HG03378 (cell line): ENCODE data around the gene FAM120B.

Experiments
- ATAC-seq: cut with Tn5 transposase; IDR thresholded peaks from one replicate; pipeline ENCODE4 v1.9.1; 2021; ENCODE audit warnings: mild to moderate bottlenecking, moderate library complexity; ENCODE audit not compliant: unreplicated experiment

The FAM120B gene

DNA sequence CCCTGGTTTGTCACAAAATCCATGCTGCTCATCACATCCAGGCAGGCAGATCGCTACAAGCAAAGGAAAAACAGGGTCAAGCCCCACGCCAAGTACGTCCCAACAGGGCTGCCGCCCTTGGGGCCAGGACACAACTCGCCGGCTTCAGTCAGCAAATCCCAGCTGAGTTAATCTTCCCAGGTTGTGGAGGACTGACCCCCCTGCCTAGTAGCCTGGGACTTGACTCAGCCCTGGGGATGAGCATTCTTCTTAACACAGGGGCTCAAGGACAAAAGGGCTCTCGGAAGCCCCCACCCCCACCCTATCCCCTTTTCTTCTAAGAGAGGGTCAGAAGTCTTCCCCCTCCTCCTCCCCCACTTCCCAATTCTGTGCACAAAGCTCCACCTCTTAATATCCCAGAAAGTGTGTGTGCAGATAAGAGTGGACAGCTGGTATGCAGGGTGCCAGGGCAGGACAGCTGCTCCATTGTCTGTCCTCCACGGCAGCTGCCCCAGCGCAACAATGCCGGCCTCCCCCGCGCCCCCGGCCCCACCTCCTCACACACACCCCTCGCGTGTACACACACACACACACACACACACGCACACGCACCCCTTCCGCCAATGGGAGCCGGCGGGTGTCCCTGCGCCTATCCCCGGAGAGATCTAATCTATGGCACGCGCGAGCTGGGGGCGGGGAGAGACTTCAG, 20.2 kb upstream of the FAM120B start:
- ATAC-seq = no peak

DNA sequence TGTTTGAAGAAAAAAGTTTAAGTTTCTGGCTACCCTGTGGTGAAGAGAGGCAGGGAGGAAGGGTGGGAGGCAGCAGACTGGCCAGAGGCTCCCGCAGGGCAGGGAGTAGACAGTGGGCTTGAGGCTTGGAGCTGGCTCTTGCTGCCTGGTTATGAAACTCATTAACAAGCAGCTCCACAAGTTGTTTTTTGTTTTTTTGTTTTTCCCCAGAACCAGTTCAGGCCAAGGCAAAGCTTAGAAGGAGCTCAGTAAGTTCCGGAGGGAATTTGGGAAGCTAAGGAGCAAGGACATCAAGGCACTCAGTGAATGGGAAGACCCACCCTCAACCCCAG, 19.7 kb upstream of the FAM120B start:
- ATAC-seq = no peak

DNA sequence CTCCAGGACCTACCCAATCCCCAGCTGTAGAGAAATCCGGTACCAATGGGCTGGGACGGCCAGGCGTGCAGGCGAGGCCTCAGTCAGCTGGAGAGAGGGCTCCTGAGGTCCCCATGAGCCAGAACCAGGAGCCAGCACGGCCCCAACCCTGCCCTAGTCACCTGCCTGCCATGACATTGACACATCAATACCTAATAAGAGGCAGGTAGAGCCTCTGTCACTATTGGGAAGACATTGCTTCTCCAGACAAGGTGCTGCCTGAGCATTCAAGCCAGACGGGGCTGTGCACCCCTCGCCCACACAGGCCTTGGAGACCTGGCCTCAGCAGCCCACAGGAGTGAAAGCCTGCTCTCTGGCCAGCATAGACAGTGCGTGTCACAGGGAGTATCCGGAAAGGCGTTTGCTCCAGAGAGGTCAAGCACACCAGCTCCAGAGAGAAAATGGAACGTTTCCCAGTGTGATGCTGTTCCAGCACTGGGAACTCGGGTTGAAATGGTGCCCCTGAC, 19.1 kb upstream of the FAM120B start:
- no peak for ATAC-seq

DNA sequence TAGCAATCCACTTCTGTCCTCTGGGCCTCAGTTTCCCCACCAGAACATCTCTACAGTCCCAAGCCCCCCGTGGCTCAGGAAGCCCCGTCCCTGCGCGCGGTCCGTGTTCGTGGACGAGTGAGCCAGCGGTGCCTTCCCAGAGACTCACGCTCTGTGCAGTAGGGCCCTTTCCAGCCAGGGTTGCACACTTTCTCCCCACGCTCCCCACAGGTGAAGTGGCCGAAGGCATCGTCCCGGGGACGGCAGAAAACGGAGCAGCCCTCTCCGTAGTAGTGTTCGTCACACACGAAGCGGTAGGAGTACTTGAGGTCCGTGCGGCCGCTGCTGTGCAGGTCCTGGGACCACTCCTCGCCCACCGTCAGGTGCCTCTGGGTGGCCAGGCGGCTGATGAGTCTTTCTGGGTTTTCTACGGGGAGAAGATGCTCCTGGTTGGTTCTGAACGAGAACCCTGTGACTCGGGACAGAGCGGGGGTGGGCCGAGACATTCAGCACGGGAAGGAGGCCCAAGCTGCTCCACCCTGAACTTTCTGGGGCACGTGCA, 18.4 kb upstream of the FAM120B start:
- ATAC-seq = no peak

DNA sequence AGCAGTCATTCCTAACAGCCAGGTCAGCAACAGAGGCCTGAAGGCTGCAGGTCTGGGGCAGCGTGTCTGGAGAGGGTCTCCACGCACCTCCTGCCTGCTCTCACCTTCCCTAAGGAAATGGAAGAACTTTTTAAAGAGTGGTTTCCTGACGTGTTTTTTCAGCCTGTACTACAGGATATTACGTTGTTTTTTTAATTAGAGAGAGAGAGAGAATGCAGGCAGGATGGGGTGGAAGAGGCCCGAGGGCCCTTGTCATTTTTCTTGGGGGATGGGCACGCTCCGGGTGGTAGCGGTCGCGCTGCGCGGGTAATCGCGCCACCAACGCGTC, 17.7 kb upstream of the FAM120B start:
- no peak for ATAC-seq

DNA sequence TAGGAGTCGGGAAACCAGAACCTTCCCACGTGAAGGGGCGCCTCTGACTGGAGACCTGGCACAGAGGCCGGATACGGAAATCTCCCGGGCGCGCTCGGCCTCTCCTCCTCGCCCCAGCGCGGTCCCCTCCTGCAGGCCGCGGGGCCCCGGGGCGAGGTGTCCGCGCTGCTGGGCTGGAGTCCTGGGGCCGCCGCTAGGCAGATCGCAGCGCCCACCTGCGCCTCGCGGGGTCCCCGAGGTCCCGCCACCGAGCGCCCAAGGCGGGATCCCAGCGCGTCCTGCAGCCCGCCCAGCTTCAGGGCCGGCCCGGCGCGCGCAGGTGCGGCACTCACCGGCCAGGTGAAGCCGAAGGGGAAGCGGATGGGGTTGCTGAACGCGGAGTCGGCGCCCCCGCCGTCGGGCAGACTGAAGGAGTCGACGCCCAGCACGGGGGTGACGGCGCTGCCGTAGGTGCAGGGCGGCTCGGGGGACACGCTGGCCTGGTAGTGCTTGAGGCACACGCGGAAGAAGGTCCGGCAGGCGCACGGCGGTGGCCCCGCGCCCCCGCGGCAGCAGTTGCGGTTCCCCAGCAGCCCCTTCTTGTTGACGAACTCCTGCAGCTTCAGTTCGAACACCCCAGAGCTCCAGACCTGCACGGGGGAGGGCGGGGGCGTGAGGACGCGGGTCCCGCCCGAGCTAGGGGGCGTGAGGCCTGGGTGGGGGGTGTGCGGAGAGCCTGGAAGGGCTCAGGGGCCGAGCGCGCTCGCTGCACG, 17.2 kb upstream of the FAM120B start:
- no peak for ATAC-seq

DNA sequence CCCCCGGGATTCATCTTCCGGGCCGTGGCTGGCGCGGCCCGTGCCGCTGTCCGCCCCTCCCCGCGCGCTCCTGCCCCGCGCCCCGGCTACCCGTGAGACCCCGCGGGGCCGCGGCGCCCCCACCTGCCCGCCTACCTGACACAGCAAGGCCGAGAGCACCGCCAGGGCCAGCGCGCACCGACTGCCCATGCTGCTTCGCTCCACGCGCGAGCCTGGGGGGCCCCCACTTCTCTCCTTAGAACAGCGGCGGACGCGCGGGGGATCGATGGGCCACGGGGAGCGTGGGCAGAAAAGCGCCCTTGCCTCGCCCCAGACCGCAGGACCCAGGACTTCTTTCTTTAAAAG, 16.6 kb upstream of the FAM120B start:
- no peak for ATAC-seq

DNA sequence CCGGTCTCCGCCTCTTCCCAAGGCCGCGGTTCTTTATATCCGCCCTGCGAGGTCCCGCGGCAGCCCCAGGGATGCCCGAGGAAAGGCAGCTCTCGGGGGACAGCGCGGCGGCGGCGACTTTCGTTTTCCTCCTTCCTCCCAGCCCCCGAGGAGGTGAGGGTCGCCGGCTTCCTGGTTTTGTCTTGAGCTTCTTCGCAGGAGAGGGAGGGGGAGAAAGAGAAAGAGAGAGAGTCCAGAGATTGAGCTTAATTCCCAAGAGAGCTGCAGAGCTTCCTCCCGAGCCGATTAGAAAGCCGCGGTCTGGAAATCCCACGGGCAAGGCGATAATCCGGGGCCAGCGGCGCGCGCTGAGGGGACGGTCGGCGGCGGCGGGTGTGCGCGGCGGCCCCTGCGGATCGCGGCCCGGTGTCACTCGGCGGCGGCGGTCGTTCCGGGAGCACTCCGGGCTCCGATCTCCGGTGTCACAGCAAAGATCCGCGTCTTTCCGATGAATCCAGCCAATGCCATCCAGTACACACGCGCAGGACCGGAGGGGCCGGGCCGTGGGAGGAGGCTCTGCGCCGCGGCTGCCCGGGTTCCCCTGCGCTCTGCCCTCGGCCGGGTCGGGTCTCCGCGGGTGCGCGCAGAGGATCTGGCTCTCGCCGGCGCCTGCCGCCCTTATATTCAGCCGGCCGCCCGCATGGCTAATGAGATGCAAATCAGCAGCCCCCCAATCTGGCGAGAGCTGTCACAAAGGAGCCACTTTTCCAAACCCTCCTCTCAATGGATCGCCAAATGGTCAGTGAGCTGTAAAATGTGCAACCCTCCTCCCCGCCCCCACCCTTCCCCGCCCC, 16.0 kb upstream of the FAM120B start, which contains the start of gene DLL1:
DLL1 (minus strand) TSS at position 783 of the 833 bp plus-strand sequence. CDS start 939 bp downstream, outside the sequence.
- no peak for ATAC-seq

DNA sequence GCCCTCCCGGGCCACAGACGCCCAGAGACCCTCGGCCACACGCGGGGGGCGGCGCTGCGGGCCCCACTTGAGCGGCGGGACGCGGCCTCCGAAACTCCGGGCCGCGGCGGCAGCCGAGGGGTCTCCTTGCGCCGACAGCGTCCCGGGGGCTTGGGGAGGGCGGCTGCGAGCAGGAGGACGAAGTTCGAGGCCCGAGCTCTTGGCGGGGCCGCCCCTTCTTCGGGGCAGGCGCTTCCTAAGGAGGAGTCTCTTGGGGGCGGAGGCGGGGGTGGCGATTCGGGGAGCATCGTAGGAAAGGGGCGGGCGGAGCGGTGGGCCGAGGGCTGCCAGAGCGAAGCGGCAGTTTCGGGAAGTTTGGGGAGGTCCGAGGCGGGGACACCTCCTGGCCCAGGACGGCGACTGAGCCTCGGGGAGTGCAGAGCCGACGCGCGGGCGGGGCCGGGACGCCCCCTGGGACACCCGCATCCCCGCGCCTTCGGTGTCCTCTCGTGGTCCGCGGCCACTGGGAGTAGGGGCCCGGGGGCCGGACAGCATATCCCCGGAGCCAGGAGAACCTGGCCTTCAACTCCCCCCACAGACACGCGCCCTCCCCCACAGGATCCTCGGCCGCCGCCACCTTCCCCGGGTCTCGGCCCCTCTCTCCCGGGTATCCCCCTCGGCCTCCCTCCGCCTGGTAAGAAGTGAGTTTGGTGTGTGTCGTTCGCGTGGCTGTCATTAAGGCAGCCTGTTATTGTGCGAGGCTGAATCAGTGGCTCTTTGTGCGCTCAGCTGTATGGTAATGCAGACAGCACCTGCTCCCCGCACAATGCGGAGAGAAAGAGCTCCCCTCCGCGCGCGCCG, 15.1 kb upstream of the FAM120B start:
- ATAC-seq = peak; percentile 38

DNA sequence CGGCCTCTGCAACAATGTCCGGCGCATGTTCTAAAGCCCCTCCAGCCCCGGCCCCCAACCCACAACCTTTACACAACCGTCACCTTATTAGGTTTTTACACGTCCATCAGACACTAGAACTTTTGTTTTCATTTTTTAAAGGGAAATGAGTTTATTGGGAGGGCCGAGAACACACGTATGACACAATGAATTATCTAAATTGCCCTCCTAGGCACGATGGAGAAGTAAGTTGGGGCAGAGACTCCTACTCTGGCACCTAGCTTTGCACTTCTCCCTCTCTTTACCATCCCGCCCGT, 14.5 kb upstream of the FAM120B start:
- ATAC-seq = peak; percentile 2

DNA sequence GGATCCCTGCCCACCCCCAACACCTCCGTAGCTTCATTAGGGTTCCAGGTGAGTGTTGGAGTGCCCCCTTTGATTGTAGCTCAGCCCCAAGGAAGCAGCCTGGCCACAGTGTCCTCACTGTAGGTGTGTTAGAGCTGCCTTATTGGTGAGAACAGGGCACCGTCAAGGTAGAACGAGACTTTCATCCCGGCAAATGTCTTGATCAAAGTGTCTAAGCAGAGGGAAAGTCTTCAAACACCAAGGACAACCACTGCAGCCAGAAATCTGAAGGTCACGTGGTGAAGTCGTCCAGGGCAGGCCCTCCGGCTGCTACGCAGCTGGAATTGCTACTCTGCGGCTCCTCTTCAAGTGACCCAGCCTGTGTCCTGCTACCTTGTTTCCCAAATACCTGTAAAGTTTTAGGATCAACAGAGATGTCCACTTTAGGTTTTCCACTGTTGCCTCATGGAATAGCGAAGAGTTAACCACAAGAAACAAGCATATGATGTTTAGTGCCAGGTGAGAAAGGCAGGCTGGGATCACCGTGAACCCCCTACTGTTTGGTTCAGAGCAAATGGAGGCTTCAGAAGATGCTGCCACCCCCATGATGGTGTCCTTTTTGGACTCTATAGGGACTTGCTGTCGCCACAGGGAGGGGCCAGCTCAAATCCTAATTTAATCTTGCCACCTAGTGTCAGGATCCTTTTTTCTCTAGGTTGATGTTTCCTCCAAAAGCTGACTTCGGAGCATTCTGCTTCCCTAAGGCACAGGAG, 14.0 kb upstream of the FAM120B start:
- ATAC-seq = no peak

DNA sequence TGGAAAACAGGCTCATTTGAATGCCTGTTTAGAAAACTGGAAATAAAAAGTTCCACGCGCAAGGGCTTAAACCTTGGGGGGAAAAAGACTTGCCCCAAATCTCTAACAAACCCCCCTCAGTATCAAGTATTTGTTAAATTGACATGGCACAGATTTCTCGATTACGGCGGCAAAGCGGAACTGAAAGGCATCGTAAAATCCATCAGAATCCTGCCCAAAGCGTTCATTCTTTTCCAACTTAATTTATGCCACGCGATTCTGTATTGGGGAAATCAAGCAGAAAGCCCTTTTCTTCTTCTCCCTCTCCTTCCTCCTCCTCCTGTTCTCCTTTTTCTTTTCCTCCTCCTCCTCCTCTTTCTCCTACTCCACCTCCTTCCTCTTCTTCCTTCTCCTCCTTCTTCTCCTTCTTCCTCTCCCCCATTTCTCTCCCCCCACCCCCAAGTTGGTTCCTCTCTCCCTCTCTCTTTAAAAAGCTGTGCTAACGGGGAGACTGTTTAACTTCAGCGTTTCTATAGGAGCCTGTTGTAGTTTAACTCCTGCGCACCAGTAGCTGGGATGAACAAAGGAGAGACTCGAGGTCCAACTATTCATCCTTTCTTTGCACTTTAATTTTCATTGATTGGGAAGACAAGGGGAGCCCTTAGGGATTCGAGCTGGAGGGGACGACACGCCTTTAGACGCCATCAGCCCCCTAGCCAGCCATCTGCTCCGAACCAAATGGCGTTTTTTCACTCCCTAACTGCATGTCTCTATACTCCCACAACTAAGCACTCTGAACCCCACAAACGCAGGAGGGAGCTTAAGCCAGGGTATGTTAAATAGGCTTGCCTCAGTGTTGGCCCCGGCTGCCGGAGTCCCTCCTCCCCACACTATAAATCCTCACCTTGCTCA, 13.0 kb upstream of the FAM120B start:
- no peak for ATAC-seq

DNA sequence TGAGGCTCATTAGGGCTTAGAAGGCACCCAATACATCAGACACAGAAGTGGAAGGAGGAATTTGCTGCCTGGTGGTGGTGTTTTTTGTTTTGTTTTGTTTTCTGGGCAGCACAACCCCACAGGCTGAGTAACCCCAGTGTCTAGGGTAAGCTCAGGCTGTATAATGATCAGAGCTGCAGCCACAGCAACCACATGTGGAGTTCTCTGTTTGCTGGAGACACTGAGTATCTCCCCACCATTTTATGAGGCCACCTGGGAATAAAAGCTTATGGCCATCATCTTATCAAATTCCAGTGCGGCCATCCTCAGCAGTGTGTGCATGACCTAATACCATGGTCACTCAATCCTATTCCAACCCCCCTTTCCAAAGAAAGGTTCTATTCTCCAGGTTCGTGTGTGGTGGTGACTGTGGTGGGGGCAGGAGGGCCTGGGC, 12.2 kb upstream of the FAM120B start:
- ATAC-seq = no peak

DNA sequence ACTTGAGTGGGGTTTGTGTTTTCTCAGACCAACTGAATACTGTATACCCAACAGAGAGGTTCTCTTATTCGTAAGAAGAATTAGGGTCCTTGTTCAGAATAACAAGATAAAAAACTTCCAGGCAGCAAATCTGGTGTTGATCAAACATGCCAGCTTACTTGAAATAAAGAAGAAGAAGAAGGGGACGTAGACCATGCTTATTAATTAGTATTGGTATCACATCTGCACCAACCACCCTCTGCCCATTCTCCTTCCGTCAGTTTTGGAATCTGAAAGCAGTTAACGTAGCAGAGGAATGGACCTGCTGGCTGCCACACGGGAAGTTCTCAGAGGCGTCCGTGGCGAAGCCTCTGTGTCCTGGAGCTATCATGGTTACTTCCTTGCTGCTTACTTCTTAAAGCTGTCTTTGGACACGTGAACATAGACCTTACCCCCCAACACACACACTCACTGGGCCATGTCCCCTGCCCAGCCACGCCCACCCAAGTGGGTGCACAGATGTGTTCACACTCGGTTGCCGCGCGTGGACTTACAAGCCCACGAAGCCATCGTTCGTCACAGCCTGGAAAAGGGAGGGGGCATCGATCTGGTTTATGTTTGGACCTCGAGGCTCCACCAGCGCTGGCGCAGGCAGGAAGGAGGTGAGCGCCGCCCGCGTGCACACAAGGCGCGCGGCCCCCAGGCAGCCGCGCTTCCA, 11.6 kb upstream of the FAM120B start:
- no peak for ATAC-seq

DNA sequence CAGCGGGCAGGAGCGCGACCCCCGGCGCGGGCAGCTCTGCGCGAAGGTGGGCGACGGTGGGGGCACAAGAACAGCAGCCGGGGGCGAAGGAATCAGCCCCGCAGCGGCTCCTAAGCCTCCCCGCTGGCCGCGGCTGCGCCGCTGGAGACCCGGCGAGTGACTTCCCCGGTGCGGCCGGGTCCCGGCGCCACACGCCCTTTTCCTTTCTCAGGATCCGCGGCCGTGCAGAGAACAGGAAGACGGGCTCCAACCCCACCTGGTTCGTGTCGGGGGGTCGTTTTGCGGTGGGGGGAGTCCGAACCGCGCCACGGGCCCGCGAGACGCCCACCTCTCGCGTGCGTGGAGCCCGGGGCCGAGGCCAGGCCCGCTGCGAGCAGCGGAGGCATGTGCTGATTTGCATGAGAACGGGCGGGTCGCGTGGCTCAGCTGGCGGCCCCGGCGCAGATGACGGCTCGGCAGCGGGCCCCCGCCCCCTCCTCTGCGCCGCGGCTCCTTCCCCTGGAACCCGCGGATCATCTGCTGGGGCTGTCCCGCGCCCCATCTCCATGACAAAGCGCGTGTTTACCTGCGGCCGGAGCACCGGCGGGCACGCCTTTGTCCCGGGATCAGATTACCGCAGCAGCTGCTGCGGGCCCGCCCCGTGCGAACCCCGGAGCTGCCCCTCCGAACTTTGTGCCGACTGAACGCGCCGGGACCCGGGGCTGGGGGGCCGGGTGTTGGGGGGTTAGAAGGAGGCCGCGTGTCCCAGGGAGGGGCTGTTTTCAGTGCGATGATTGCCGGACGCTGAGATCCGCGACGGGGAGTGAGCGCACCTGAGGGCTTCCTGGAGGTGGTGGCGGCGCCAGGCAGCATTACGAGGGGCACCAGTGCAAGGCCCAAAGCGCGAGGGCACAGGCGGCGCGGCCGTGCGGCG, 10.8 kb upstream of the FAM120B start:
- no peak for ATAC-seq

DNA sequence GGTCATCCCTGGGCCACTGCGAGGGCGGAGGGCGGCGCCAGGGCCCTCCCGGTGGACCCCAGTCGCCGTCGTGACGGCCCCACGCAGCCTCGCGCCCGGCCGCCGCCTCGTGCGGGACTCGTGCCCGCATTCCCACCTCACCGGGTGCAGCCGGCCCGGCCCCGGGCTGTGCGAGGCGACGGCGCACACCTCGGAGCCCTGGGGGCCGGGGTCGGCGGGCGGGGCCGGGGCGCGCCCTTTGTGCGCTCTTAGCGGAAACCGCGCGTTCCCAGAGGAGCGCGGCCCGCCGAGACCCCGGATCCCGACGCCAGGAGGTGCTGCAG, 10.2 kb upstream of the FAM120B start:
- no peak for ATAC-seq

DNA sequence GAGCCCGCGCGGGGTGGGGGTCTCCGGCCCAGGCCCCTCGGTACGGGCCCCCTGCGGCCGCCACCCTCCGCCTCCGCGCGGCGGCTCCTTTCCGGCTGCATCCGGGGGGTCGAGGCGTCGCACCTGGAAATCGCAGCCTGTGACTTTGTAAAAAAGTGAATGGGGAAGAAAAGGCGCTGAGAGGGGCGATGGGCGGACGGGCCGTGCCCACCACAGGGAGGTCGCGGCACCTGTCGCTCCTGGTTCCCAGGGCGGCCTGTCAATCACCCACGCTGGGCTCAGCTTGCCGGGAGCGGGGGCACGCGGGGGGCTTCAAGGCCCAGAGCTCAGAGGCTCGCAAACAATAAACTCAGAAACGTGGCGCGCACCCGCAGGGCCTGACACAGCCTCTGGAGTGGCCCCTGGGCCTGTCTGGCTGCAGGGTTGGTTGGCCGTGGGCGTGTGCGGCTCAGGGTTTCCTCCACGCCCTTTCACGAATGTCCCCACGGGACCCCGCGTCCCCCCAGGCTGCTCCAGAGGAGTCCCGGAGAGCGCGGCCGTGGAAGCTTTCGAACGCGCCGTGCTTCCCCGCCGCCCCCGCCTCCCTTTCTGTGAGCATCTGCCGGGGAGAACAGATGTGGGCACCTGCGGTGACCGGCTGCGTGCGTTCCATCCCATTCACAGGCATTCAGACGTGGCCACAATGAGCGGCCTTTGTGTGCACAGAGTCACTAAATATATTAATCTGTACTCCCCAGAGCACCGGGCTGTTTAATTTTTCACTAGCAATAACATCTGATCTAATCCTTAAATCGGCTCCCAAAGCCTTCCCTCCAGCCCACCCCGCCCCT, 9.6 kb upstream of the FAM120B start:
- no peak for ATAC-seq
